Measurements from ENCODE around the gene MESP2.

Gene MESP2

DNA sequence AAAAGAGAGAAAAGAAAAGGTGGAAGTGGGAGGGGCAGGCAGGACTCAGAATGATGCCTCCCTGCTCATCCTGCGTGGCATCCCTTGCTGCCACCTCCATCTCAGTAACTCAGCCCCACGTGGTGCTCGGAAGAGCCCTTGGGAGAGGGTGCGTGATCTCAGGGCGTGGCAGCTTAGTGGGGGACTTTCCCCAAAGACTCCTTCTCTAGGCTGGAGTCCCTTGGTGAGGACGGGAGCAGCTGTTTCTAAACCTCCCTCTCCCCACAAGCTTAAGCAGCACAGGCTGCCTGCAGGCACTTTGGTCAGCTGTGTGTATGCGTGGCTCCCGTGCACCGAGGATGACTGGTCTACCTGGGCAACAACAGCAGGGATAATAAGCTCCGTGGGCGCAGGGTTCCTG lies 45.9 kb downstream of the MESP2 start:
- no peak for DNase-seq

DNA sequence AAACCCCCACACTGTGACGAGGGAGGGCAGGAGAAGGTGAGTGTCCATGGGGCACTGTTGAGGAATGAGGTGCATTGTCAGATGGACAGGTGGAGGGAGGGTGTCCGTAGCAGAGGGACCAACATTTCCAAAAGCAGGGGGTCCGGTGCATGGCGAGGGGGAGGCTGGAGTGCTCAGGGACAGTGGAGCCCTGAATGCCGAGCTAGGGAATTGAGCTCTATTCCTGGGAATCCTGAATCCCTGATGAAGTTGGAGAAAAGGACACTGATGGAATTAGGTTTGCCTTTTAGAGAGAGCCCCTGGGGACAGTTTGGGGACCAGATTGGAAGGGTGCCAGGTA lies 46.4 kb downstream of the MESP2 start:
- no peak for DNase-seq

- DNase-seq: no peak
Measured at GRCh38 chr15:89822951-89823711, 47.0 kb downstream of the MESP2 start.

DNA sequence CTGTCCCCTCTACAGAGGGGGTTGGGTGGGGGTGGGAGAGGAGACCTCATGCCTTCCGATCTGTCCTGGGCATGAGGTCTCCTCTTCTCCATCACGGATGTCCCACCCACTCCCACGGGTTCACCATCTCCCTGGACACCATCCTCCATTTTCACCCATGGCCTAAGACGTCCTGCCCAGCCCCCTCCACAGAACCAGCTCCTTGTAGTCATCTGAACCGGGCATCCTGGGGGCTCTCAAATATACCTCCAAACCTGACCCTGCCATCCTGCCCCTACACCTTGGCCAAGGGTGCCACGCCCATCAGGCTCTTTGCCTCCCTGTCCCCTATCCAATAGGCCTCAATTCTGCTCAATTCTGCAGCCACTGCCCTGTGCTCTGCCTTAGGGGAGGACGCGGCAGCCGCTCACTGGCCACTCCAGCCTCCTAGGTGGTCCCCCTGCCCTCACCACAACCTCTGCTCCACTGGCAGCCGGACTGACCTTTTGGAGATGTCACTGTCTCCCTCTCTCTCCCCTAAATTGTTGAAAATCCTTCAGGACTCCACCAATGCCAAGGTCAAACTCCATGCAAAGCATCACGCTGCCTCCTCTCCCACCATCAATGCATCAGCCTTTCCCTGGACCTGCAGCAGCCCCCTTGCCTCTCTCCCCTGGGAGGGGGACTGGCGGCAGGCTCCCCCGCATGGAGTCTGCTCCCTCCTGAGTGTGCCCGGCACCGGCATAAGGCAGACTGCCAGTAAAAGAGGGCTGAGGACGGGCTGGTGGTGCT lies 47.9 kb downstream of the MESP2 start:
- no peak for DNase-seq

GRCh38 chr15:89824607-89824867 lies 48.4 kb downstream of the MESP2 start:
- DNase-seq: no peak

DNA sequence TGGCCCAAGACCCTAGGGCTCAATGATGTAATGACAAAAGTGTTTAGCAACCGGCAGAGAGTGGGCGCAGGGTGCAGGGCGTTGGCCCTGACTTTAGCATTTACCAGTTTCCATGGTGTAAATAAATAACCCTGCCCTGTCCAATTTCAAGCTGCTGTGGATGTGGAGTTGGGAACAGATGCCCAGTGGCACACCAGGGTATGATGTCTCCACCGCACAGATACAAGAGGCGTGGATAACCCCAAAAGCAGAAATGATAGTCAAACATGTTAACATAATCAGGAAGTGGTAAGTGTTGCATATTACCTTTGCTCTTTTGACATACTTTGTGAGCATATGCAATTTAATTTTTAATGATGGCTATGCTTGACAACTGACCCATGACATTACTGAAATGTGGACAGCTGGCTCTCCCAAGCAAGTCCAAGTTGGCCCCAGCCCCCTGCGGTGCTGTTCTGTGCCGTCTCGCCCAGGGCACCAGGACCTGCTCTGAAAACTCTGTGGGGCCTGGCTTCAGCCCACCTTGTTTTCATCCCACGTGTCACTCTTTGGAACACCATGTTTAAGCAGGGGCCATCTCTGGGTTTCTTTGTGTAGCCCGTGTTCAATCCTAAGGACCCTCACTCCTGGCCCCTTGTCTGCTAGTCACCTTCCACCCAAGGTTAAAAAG lies 49.3 kb downstream of the MESP2 start:
- DNase-seq: no peak

- DNase-seq: no peak
Measured at GRCh38 chr15:89826671-89827655, 50.8 kb downstream of the MESP2 start.

- DNase-seq: no peak
Measured at GRCh38 chr15:89827829-89828228, 51.7 kb downstream of the MESP2 start.

Measured in DMS 273 treated with DMSO at 0.1 percent for 48 hours (cell line).